Measurements from ENCODE around the gene TAOK1. TPM values are rescaled to one million over a fixed set of nuclear protein-coding genes. Genes with fewer than 3 reads are reported as not detected.

Gene TAOK1
- total RNA-seq, 1 donor from 2014 or later: 36.0 TPM

DNA sequence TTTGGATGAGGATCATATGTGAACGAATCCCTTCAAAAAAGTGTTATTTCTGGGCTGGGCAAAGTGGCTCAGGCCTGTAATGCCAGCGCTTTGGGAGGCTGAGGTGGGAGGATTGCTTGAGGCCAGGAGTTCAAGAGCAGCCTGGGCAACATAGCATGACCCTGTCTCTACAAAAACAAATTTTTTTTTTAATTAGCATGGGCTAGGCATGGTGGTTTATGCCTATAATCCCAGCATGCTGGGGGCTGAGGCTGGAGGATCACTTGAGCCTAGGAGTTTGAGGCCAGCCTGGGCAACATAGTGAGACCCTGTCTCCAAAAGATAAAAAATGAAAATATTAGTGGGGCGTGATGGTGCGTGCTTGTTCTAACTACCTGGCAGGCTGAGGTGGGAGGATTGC lies 4.6 kb downstream of the TAOK1 start:
- Histone ChIP-seq H3K9ac (ENCODE audit: low read depth in 1 of 3, low read length in 3 of 3) (no peak overlapping the region), H3K4me1 (ENCODE audit: control insufficient read depth in 3 of 3, insufficient read depth in 3 of 3, low read length in 3 of 3) (peaks cover 15 to 17% (median 16%) of the 10 kb centered on the region in 3 donors), H3K27me3 (ENCODE audit: control insufficient read depth in 3 of 3, insufficient read depth in 3 of 3, low read length in 3 of 3) (no peaks in the 10 kb centered on the region), H3K9me3 (ENCODE audit: control insufficient read depth in 3 of 3, low read length in 3 of 3) (no peaks in the 10 kb centered on the region), H3K4me3 (ENCODE audit: low read length in 3 of 3) (no peak overlapping the region), H3K27ac (ENCODE audit: low read depth, low read length) (no peak overlapping the region), H3K36me3 (ENCODE audit: control insufficient read depth in 3 of 3, insufficient read depth in 3 of 3, low read length in 3 of 3) (peaks cover 0 to 4% (median 3%) of the 10 kb centered on the region in 3 donors)

DNA sequence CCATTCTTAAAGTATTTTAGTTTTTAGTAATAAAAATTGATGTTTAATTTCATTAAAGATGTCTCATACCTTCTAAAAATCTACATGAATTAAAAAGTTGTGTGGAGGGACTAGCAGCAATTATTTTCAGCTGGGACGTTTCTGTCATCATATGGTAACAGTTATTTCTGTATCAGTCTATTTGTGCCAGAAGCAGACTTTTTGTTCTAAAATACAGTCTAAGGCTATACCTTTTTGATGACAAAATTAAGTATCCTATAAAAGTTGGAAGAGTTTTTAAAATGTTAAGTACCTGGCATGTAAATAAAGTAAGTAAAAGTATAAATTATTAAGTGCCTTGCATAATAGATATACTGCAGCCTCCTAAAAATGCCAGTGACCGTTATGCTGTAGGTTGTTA lies 5.9 kb downstream of the TAOK1 start:
- H3K4me3 ChIP-seq (ENCODE audit: low read length in 3 of 3): no peak overlapping the region
- no peaks in the 10 kb centered on the region for H3K27me3 ChIP-seq (ENCODE audit: control insufficient read depth in 3 of 3, insufficient read depth in 3 of 3, low read length in 3 of 3)
- peaks cover 0 to 7% (median 6%) of the 10 kb centered on the region in 3 donors for H3K36me3 ChIP-seq (ENCODE audit: control insufficient read depth in 3 of 3, insufficient read depth in 3 of 3, low read length in 3 of 3)
- H3K9me3 ChIP-seq (ENCODE audit: control insufficient read depth in 3 of 3, low read length in 3 of 3): no peaks in the 10 kb centered on the region
- no peak overlapping the region for H3K9ac ChIP-seq (ENCODE audit: low read depth in 1 of 3, low read length in 3 of 3)
- H3K27ac ChIP-seq (ENCODE audit: low read depth, low read length): no peak overlapping the region
- peaks cover 13 to 16% (median 14%) of the 10 kb centered on the region in 3 donors for H3K4me1 ChIP-seq (ENCODE audit: control insufficient read depth in 3 of 3, insufficient read depth in 3 of 3, low read length in 3 of 3)

DNA sequence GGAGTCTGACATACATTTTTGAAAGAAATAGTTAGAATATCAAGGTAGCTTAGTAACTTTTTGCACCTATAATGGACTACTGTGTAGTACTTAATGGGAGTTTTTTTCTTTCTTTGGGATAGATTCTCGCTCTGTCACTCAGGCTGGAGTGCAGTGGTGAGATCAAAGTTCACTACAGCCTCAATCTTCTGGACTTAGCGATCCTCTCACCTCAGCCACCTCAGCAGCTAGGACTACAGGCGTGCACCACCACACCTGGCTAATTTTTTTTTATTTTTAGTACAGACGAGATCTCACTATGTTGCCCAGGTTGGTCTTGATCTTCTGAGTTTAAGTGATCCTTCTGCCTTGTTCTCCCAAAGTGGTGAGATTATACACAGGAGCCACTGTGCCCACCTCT lies 9.5 kb downstream of the TAOK1 start:
- Histone ChIP-seq H3K27me3 (ENCODE audit: control insufficient read depth in 3 of 3, insufficient read depth in 3 of 3, low read length in 3 of 3) (no peaks in the 10 kb centered on the region), H3K36me3 (ENCODE audit: control insufficient read depth in 3 of 3, insufficient read depth in 3 of 3, low read length in 3 of 3) (peaks cover 0 to 10% (median 6%) of the 10 kb centered on the region in 3 donors), H3K9ac (ENCODE audit: low read depth in 1 of 3, low read length in 3 of 3) (no peak overlapping the region), H3K4me3 (ENCODE audit: low read length in 3 of 3) (no peak overlapping the region), H3K9me3 (ENCODE audit: control insufficient read depth in 3 of 3, low read length in 3 of 3) (no peaks in the 10 kb centered on the region), H3K4me1 (ENCODE audit: control insufficient read depth in 3 of 3, insufficient read depth in 3 of 3, low read length in 3 of 3) (peaks cover 0 to 2% (median 0%) of the 10 kb centered on the region in 3 donors), H3K27ac (ENCODE audit: low read depth, low read length) (no peak overlapping the region)

DNA sequence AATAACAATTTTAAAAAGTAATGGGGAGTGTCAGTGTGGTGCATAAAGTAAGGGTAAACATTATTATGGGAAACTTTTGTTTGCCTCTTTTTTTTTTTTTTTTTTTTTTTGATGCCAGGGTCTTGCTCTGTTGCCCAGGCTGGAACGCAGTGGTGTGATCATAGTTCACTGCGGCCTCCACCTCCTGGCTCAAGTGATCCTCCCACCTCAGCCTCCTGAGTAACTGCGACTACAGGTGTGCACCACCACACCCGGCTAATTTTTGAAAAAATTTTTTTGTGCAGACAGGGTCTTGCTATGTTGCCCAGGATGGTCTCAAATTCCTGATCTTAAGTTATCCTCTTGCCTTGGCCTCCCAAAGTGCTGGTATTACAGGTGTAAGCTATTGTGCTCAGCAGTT lies 10.7 kb downstream of the TAOK1 start:
- H3K36me3 ChIP-seq (ENCODE audit: control insufficient read depth in 3 of 3, insufficient read depth in 3 of 3, low read length in 3 of 3): peaks cover 0 to 10% (median 6%) of the 10 kb centered on the region in 3 donors
- no peaks in the 10 kb centered on the region for H3K9me3 ChIP-seq (ENCODE audit: control insufficient read depth in 3 of 3, low read length in 3 of 3)
- peaks cover 0 to 2% (median 0%) of the 10 kb centered on the region in 3 donors for H3K4me1 ChIP-seq (ENCODE audit: control insufficient read depth in 3 of 3, insufficient read depth in 3 of 3, low read length in 3 of 3)
- H3K4me3 ChIP-seq (ENCODE audit: low read length in 3 of 3): no peak overlapping the region
- H3K27ac ChIP-seq (ENCODE audit: low read depth, low read length): no peak overlapping the region
- H3K9ac ChIP-seq (ENCODE audit: low read depth in 1 of 3, low read length in 3 of 3): no peak overlapping the region
- no peaks in the 10 kb centered on the region for H3K27me3 ChIP-seq (ENCODE audit: control insufficient read depth in 3 of 3, insufficient read depth in 3 of 3, low read length in 3 of 3)

DNA sequence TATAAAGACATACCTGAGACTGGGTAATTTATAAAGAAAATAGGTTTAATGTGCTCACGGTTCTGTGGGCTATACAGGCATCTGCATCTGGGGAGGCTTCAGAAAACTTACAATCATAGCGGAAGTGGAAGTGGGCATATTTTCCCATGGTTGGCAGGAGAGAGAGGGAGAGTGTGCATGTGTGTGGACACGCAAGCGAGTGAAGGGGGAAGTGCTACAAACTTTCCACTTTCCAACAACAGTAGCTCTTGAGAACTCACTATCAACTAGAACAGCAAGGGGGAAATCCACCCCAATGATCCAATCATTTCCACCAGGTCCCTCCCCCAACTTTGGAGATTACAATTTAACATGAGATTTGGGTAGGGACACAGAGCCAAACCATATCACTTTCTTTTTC lies 11.1 kb downstream of the TAOK1 start:
- H3K36me3 ChIP-seq (ENCODE audit: control insufficient read depth in 3 of 3, insufficient read depth in 3 of 3, low read length in 3 of 3): peaks cover 0 to 10% (median 6%) of the 10 kb centered on the region in 3 donors
- peaks cover 0 to 2% (median 0%) of the 10 kb centered on the region in 3 donors for H3K4me1 ChIP-seq (ENCODE audit: control insufficient read depth in 3 of 3, insufficient read depth in 3 of 3, low read length in 3 of 3)
- H3K9me3 ChIP-seq (ENCODE audit: control insufficient read depth in 3 of 3, low read length in 3 of 3): no peaks in the 10 kb centered on the region
- no peaks in the 10 kb centered on the region for H3K27me3 ChIP-seq (ENCODE audit: control insufficient read depth in 3 of 3, insufficient read depth in 3 of 3, low read length in 3 of 3)
- no peak overlapping the region for H3K9ac ChIP-seq (ENCODE audit: low read depth in 1 of 3, low read length in 3 of 3)
- no peak overlapping the region for H3K27ac ChIP-seq (ENCODE audit: low read depth, low read length)
- no peak overlapping the region for H3K4me3 ChIP-seq (ENCODE audit: low read length in 3 of 3)

DNA sequence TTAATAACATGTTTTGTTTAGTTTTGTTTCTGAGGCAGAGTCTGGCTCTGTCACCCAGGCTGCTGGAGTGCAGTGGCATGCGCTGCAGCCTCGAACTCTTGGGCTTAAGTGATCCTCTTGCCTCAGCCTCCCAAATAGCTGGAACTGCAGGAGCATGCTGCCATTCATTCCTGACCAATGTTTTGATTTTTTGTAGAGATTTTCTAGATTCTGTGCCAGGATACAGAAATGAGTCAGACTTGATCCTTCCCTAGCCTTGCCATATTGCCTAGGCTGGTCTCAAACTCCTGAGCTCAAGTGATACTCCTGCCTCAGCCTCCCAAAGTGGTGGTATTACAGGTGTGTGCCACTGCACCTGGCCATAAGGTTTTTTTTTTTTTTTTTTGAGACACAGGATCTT lies 17.7 kb downstream of the TAOK1 start:
- no peak overlapping the region for H3K27ac ChIP-seq (ENCODE audit: low read depth, low read length)
- H3K4me3 ChIP-seq (ENCODE audit: low read length in 3 of 3): no peak overlapping the region
- peaks cover 0 to 4% (median 0%) of the 10 kb centered on the region in 3 donors for H3K36me3 ChIP-seq (ENCODE audit: control insufficient read depth in 3 of 3, insufficient read depth in 3 of 3, low read length in 3 of 3)
- H3K9me3 ChIP-seq (ENCODE audit: control insufficient read depth in 3 of 3, low read length in 3 of 3): no peaks in the 10 kb centered on the region
- no peak overlapping the region for H3K9ac ChIP-seq (ENCODE audit: low read depth in 1 of 3, low read length in 3 of 3)
- no peaks in the 10 kb centered on the region for H3K27me3 ChIP-seq (ENCODE audit: control insufficient read depth in 3 of 3, insufficient read depth in 3 of 3, low read length in 3 of 3)
- H3K4me1 ChIP-seq (ENCODE audit: control insufficient read depth in 3 of 3, insufficient read depth in 3 of 3, low read length in 3 of 3): peaks cover 0 to 13% (median 5%) of the 10 kb centered on the region in 3 donors

DNA sequence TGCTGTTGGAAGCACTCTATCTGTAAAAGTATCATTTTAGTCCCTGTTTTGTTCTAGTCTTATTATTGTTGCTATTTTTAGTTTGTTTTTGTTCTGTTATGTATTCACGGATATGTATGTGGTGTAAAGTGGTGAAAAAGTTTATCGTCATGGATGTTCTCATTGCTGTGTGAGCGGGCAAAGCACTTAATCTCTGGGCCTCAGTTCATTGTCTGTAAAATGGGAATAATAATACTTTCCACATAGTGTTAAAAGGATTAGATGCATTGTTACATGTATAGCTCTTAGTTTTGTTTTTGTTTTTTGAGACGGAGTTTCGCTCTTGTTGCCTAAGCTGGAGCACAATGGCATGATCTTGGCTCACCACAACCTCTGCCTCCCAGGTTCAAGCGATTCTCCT lies 19.8 kb downstream of the TAOK1 start:
- Histone ChIP-seq H3K4me1 (ENCODE audit: control insufficient read depth in 3 of 3, insufficient read depth in 3 of 3, low read length in 3 of 3) (peaks cover 5 to 14% (median 5%) of the 10 kb centered on the region in 3 donors), H3K27me3 (ENCODE audit: control insufficient read depth in 3 of 3, insufficient read depth in 3 of 3, low read length in 3 of 3) (no peaks in the 10 kb centered on the region), H3K27ac (ENCODE audit: low read depth, low read length) (no peak overlapping the region), H3K9ac (ENCODE audit: low read depth in 1 of 3, low read length in 3 of 3) (no peak overlapping the region), H3K9me3 (ENCODE audit: control insufficient read depth in 3 of 3, low read length in 3 of 3) (no peaks in the 10 kb centered on the region), H3K4me3 (ENCODE audit: low read length in 3 of 3) (no peak overlapping the region), H3K36me3 (ENCODE audit: control insufficient read depth in 3 of 3, insufficient read depth in 3 of 3, low read length in 3 of 3) (peaks cover 0 to 4% (median 0%) of the 10 kb centered on the region in 3 donors)

DNA sequence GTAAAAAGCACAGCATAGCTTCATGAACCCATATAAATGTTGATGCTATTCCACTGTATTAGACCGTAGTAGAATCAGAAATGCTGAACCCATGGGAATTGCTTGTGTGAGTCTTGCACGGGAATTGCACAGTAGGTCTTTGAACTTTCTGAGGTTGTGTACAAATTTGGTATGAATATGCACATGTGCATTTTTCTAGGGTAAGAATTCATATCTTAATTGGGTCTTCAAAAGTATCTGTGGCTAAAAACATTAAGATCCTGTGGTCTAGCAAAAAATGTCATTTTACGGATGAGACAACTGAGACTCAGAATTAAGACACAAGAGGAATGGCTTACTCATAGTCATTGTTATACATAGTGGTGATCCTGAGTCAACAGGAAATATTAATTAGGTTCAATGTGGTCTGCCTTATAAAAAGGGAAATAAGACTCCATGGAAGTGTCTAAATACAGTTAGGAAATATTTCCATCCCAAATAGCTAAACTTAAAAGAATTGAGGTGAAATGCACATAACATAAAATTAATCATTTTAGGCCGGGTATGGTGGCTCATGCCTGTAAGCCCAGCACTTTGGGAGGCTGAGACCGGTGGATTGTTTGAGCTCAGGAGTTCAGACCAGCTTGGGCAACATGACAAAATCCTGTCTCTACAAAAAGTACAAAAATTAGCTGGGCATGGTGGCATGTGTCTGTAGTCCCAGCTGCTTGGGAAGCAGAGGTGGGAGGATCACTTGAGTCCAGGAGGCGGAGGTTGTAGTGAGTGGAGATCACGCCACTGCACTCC lies 22.8 kb downstream of the TAOK1 start:
- no peak overlapping the region for H3K27ac ChIP-seq (ENCODE audit: low read depth, low read length)
- H3K9ac ChIP-seq (ENCODE audit: low read depth in 1 of 3, low read length in 3 of 3): no peak overlapping the region

DNA sequence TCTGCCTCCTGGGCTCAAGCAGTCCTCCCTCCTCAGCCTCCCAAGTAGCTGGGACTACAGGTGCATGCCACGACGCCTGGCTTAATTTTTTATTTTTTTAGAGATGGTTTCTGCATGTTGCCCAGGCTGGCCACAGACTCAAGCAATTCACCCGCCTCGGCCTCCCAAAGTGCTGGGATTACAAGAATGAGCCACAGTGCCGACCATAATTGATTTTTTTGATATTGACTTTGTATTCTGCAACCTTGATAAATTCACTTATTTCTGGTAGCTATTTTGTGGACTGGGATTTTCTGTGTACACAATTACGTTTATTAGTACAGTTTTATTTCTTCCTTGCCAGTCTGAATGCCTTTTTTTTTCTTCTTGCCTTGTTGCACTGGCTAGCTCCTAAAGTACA lies 30.0 kb downstream of the TAOK1 start:
- Histone ChIP-seq H3K9me3 (ENCODE audit: control insufficient read depth in 3 of 3, low read length in 3 of 3) (no peaks in the 10 kb centered on the region), H3K9ac (ENCODE audit: low read depth in 1 of 3, low read length in 3 of 3) (no peak overlapping the region), H3K36me3 (ENCODE audit: control insufficient read depth in 3 of 3, insufficient read depth in 3 of 3, low read length in 3 of 3) (no peaks in the 10 kb centered on the region), H3K27ac (ENCODE audit: low read depth, low read length) (no peak overlapping the region), H3K27me3 (ENCODE audit: control insufficient read depth in 3 of 3, insufficient read depth in 3 of 3, low read length in 3 of 3) (no peaks in the 10 kb centered on the region), H3K4me3 (ENCODE audit: low read length in 3 of 3) (no peak overlapping the region), H3K4me1 (ENCODE audit: control insufficient read depth in 3 of 3, insufficient read depth in 3 of 3, low read length in 3 of 3) (no peaks in the 10 kb centered on the region)

More for the DNA sequence above, 22.8 kb downstream of the TAOK1 start:
- Histone ChIP-seq H3K4me1 (ENCODE audit: control insufficient read depth in 3 of 3, insufficient read depth in 3 of 3, low read length in 3 of 3) (peaks cover 5 to 10% (median 5%) of the 10 kb centered on the region in 3 donors), H3K4me3 (ENCODE audit: low read length in 3 of 3) (no peak overlapping the region), H3K9me3 (ENCODE audit: control insufficient read depth in 3 of 3, low read length in 3 of 3) (no peaks in the 10 kb centered on the region), H3K36me3 (ENCODE audit: control insufficient read depth in 3 of 3, insufficient read depth in 3 of 3, low read length in 3 of 3) (peaks cover 0 to 2% (median 0%) of the 10 kb centered on the region in 3 donors), H3K27me3 (ENCODE audit: control insufficient read depth in 3 of 3, insufficient read depth in 3 of 3, low read length in 3 of 3) (no peaks in the 10 kb centered on the region)

DNA sequence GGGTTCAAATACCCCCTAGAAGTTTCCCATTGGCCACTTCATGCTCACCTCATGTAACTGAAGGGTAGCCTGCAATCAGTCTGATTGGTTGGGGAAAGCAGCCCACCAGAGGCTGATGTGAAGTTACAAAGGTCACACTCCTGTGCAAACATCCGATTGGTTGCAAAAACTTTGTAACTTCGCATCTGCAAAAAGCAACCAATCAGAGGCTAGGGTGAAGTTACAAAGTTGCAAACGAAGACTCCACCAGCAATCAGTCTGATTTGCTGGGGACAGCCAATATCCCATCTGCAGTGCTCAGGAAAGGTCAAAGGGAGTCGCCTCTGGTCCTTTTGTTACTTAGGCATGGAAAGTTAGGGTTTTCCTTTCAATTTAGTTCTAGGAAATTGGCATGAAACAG lies 40.1 kb downstream of the TAOK1 start:
- Histone ChIP-seq H3K27ac (ENCODE audit: low read depth, low read length) (no peak overlapping the region), H3K4me1 (ENCODE audit: control insufficient read depth in 3 of 3, insufficient read depth in 3 of 3, low read length in 3 of 3) (peaks cover 11 to 15% (median 12%) of the 10 kb centered on the region in 3 donors), H3K36me3 (ENCODE audit: control insufficient read depth in 3 of 3, insufficient read depth in 3 of 3, low read length in 3 of 3) (no peaks in the 10 kb centered on the region), H3K9ac (ENCODE audit: low read depth in 1 of 3, low read length in 3 of 3) (no peak overlapping the region), H3K4me3 (ENCODE audit: low read length in 3 of 3) (no peak overlapping the region), H3K27me3 (ENCODE audit: control insufficient read depth in 3 of 3, insufficient read depth in 3 of 3, low read length in 3 of 3) (no peaks in the 10 kb centered on the region), H3K9me3 (ENCODE audit: control insufficient read depth in 3 of 3, low read length in 3 of 3) (no peaks in the 10 kb centered on the region)

Data from skeletal muscle tissue (tissue), 4 donors.